PC-9 (cell line): ENCODE results near the gene RABL3. TPM values are rescaled to one million over a fixed set of nuclear protein-coding genes. Genes with fewer than 3 reads are reported as not detected.

ENCODE experiments used
- BruUV-seq: library from RNA; stranded (reverse); fragments of 400-500 nt; replicated peaks from 2 replicates; lab custom pipeline; 2021; lab: Mats Ljungman, UMichigan
- CTCF ChIA-PET: fragments of 300-600 bp; sonication (Branson Sonifier 250); formaldehyde crosslinking; loops from one replicate; lab custom pipeline; 2022; ENCODE audit warnings: antibody characterized with exemption; lab: Charles Lee
- POLR2A ChIA-PET: fragments of 300-600 bp; sonication (Branson Sonifier 250); formaldehyde crosslinking; loops from one replicate; lab custom pipeline; 2022; ENCODE audit warnings: antibody characterized with exemption; ENCODE audit not compliant: unreplicated experiment; lab: Charles Lee
- DNase-seq, 2 experiments: peaks; one replicate each; pipeline versions ENCODE4 v3.0.0 to v3.0.0-alpha.2; 2015 to 2022; ENCODE audit warnings: mixed read lengths in 1 of 2
- H2AFZ ChIP-seq: fragments of 200-600 bp; sonication (generic); 2 replicates; pipeline ENCODE4 v1.8.1; 2017; ENCODE audit warnings: antibody characterized with exemption
- H3F3A ChIP-seq: fragments of 200-600 bp; sonication (generic); 2 replicates; pipeline ENCODE4 v1.8.1; 2017; ENCODE audit warnings: antibody characterized with exemption, mild to moderate bottlenecking, low read depth; ENCODE audit not compliant: insufficient read depth
- H3K27ac ChIP-seq: fragments of 200-600 bp; sonication (generic); 2 replicates; pipeline ENCODE4 v1.6.1; 2016; ENCODE audit warnings: mixed run types
- H3K27me3 ChIP-seq: fragments of 200-600 bp; sonication (generic); 2 replicates; pipeline ENCODE4 v1.6.1; 2016; ENCODE audit warnings: low read depth, mixed run types; ENCODE audit not compliant: insufficient read depth
- H3K36me3 ChIP-seq: fragments of 200-600 bp; sonication (generic); 2 replicates; pipeline ENCODE4 v1.6.1; 2016; ENCODE audit warnings: low read depth, mixed run types
- H3K4me1 ChIP-seq: fragments of 200-600 bp; sonication (generic); replicated peaks from 2 replicates; pipeline ENCODE4 v1.6.1; 2016; ENCODE audit warnings: mixed run types; ENCODE audit not compliant: insufficient read depth
- H3K4me2 ChIP-seq: fragments of 200-600 bp; sonication (generic); 2 replicates; pipeline ENCODE4 v1.6.1; 2017; ENCODE audit warnings: mixed run types
- H3K4me3 ChIP-seq: fragments of 200-600 bp; sonication (generic); 2 replicates; pipeline ENCODE4 v1.6.1; 2016; ENCODE audit warnings: mixed run types
- H3K79me2 ChIP-seq: fragments of 200-600 bp; sonication (generic); 2 replicates; pipeline ENCODE4 v1.6.1; 2017; ENCODE audit warnings: low read depth, mixed run types
- H3K9me2 ChIP-seq: fragments of 200-600 bp; sonication (generic); 2 replicates; pipeline ENCODE4 v1.8.1; 2017; ENCODE audit warnings: mild to moderate bottlenecking; ENCODE audit not compliant: insufficient read depth
- H3K9me3 ChIP-seq: fragments of 200-600 bp; sonication (generic); 2 replicates; pipeline ENCODE4 v1.8.1; 2016; ENCODE audit warnings: low read depth; ENCODE audit not compliant: insufficient read depth
- H4K20me1 ChIP-seq: fragments of 200-600 bp; sonication (generic); 2 replicates; pipeline ENCODE4 v1.8.1; 2017; ENCODE audit not compliant: insufficient read depth
- EZH2 ChIP-seq: fragments of 200-600 bp; sonication (generic); IDR thresholded peaks from 2 replicates; pipeline ENCODE4 v1.8.0; 2017; ENCODE audit warnings: antibody characterized with exemption, low read depth
- intact Hi-C: fragments of 100-400 bp; cut with micrococcal nuclease; formaldehyde crosslinking; loops from one replicate; pipeline ENCODE4 v1.10.0; 2022; ENCODE audit not compliant: unreplicated experiment
- total RNA-seq: library from RNA; stranded (reverse); gene quantifications from 2 replicates; pipeline ENCODE4 v1.2.3, GENCODE V29; 2021
- TF ChIP-seq, protein P1 (sequence below): fragments of 200-600 bp; sonication (generic); conservative IDR thresholded peaks from 2 replicates; pipeline ENCODE4 v1.6.1; 2017; ENCODE audit warnings: mixed run types, antibody characterized with exemption, mild to moderate bottlenecking, moderate library complexity

RABL3 gene
- total RNA-seq, 1 experiment from 2014 or later = 29.8 TPM

DNA sequence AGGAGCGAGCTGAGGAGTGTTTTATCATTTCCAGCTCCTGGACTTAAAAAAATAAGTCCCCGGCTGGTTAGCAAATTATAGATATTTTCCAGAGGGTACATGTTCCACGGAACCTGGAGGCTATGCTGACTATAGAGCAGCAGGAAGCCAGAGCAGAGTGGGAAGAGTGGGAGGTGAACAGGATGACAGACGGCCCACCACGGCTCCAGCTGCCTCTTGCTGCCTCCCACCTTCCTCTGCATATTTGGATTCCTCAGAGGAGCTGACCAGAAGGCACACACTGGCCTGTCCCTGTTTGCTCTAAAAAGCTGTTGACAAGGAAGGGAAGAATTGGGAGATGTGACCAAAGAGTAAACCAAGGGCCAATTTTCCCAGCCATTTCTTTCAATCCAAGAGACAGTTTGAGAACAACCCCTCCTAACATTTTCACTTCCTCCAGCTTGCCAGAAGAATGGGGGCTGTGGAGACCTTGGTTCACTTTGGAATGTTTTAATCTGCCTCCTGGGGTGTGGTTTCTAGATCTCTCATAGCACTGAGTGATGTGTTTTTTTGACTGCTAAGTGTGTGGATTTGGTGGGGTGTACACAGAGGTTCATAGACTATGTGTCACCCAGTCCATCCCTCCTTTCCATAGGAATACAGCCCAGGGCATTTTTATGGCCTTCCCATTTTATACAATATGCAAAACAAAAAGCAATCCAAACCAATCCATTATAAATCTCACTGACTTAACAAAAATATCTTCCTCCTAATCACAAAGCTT, 97.1 kb downstream of the RABL3 start:
- H2AFZ ChIP-seq = 0 out of 2 replicates have a peak overlapping the region, but pooled peaks have one; percentile 20
- no peak for TF ChIP-seq EZH2
- TF ChIP-seq, protein P1, sequence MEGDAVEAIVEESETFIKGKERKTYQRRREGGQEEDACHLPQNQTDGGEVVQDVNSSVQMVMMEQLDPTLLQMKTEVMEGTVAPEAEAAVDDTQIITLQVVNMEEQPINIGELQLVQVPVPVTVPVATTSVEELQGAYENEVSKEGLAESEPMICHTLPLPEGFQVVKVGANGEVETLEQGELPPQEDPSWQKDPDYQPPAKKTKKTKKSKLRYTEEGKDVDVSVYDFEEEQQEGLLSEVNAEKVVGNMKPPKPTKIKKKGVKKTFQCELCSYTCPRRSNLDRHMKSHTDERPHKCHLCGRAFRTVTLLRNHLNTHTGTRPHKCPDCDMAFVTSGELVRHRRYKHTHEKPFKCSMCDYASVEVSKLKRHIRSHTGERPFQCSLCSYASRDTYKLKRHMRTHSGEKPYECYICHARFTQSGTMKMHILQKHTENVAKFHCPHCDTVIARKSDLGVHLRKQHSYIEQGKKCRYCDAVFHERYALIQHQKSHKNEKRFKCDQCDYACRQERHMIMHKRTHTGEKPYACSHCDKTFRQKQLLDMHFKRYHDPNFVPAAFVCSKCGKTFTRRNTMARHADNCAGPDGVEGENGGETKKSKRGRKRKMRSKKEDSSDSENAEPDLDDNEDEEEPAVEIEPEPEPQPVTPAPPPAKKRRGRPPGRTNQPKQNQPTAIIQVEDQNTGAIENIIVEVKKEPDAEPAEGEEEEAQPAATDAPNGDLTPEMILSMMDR = no peak
- no peaks in the 10 kb centered on the region for H3K79me2 ChIP-seq
- H3F3A ChIP-seq = no peaks in the 10 kb centered on the region
- no peak overlapping the region for H3K27ac ChIP-seq
- no peaks in the 10 kb centered on the region for H3K36me3 ChIP-seq
- CTCF ChIA-PET = interaction anchor here (0.6 kb wide), 1 partner anchor 355 kb away, joined by 3 read pairs; no protein-coding TSS in a partner anchor
- no peaks in the 10 kb centered on the region for H4K20me1 ChIP-seq
- no peak for DNase-seq
- no peaks in the 10 kb centered on the region for H3K27me3 ChIP-seq
- no TSS peak for BruUV-seq
- POLR2A ChIA-PET = no interaction called here
- no peak overlapping the region for H3K4me2 ChIP-seq
- intact Hi-C loops = no loop called here
- H3K9me2 ChIP-seq = no peaks in the 10 kb centered on the region
- H3K4me3 ChIP-seq = no peak overlapping the region
- H3K4me1 ChIP-seq = no peaks in the 10 kb centered on the region
- H3K9me3 ChIP-seq = no peaks in the 10 kb centered on the region

DNA sequence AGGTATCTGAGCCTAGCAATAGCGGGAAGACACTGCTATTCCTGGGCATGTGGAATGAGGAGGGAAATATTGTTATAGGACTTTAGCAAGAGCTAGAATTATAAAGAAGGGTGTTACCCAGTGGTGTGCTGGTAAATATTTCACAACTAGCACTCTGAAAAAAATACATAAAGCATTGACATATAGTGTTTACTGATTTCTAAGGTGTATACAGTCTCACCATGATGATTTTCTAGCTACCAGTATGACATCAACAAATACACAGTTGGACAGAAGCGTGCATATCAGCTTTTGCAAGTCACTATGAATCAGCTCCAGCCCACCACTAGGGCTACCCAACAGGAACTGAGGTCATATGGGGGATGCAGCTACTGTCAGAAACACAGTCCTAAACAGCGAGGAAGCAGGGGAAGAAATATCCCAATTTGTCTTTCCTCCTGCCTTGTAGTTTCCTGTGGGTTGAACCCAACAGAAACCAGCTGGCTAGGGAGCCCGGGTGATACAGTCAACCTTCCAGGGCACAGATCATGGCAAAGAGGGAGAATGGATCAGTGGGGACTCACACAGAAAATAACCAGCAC, 99.9 kb downstream of the RABL3 start:
- ChIA-PET POLR2A (no interaction called here), CTCF (interaction anchor here (0.6 kb wide), 1 partner anchor 99 kb away, joined by 3 read pairs; no protein-coding TSS in a partner anchor)
- Histone ChIP-seq H3K4me3 (no peak overlapping the region), H3K27me3 (no peaks in the 10 kb centered on the region), H3F3A (no peaks in the 10 kb centered on the region), H2AFZ (no peak overlapping the region), H3K4me1 (no peaks in the 10 kb centered on the region), H3K79me2 (no peaks in the 10 kb centered on the region), H3K9me3 (no peaks in the 10 kb centered on the region), H3K9me2 (no peaks in the 10 kb centered on the region), H3K4me2 (no peak overlapping the region), H3K36me3 (no peaks in the 10 kb centered on the region), H3K27ac (no peak overlapping the region), H4K20me1 (no peaks in the 10 kb centered on the region)
- BruUV-seq = no TSS peak
- no peak for DNase-seq
- intact Hi-C loops = no loop called here
- TF ChIP-seq, protein P1 = no peak
- TF ChIP-seq EZH2 = no peak

GRCh38 chr3:120641696-120642246, 100.5 kb downstream of the RABL3 start:
- Histone ChIP-seq H3K9me2 (no peaks in the 10 kb centered on the region), H3K4me3 (no peak overlapping the region), H3K79me2 (no peaks in the 10 kb centered on the region), H3K4me2 (no peak overlapping the region), H3K27me3 (no peaks in the 10 kb centered on the region), H4K20me1 (no peaks in the 10 kb centered on the region), H3F3A (no peaks in the 10 kb centered on the region), H3K9me3 (no peaks in the 10 kb centered on the region), H2AFZ (no peak overlapping the region), H3K36me3 (no peaks in the 10 kb centered on the region), H3K4me1 (no peaks in the 10 kb centered on the region), H3K27ac (no peak overlapping the region)
- intact Hi-C loops = no loop called here
- no peak for TF ChIP-seq EZH2
- TF ChIP-seq, protein P1 = no peak
- ChIA-PET CTCF (no interaction called here), POLR2A (no interaction called here)
- DNase-seq = no peak
- no TSS peak for BruUV-seq
